ENCODE measurements around the gene ZNF407.
A peak's percentile ranks its signal among the peaks of the same experiment; 100 is the strongest.

ZNF407 gene

DNA sequence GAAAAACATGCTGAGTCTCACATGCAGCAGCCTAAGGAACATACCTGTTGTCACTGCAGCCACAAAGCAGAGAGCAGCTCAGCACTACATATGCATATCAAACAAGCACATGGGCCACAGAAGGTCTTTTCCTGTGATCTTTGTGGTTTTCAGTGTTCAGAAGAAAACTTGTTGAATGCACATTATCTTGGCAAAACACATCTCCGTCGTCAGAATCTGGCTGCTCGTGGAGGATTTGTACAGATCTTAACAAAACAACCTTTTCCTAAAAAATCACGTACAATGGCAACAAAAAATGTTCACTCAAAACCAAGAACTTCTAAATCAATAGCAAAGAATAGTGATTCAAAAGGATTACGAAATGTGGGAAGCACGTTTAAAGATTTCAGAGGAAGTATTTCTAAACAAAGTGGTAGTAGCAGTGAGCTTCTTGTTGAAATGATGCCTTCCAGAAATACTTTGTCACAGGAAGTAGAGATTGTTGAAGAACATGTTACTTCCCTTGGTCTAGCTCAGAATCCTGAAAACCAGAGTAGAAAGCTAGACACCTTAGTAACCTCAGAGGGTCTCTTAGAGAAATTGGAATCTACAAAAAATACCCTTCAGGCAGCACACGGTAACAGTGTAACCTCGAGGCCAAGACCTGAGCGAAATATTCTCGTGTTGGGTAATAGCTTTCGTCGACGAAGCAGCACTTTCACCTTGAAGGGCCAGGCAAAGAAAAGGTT is 34.1 kb downstream of the ZNF407 start:
- DNase-seq = peak; percentile 49

DNA sequence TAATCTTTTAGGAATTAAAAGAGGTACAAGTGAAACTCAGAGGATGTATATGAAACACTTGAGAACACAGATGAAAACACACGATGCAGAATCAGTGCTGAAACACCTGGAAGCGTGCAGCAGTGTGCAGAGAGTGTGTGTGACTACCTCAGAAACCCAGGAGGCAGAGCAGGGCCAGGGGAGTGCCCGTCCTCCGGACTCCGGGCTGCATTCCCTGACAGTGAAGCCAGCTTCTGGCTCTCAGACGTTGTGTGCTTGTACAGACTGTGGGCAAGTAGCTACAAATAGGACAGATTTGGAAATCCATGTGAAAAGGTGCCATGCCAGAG is 34.6 kb downstream of the ZNF407 start:
- no peak for DNase-seq

DNA sequence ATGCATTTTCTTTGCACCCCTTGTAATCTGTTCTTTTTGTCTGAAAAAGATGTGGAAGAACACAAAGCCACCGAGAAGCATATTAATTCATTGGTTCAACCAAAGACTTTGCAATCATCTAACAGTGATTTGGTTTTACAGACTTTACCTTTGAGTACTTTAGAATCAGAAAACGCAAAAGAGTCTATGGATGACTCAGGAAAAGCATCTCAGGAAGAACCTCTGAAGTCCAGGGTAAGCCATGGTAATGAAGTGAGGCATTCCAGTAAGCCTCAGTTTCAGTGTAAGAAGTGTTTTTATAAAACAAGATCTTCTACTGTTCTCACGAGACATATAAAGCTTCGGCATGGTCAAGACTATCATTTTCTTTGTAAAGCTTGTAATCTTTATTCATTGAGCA is 35.2 kb downstream of the ZNF407 start:
- DNase-seq = no peak

DNA sequence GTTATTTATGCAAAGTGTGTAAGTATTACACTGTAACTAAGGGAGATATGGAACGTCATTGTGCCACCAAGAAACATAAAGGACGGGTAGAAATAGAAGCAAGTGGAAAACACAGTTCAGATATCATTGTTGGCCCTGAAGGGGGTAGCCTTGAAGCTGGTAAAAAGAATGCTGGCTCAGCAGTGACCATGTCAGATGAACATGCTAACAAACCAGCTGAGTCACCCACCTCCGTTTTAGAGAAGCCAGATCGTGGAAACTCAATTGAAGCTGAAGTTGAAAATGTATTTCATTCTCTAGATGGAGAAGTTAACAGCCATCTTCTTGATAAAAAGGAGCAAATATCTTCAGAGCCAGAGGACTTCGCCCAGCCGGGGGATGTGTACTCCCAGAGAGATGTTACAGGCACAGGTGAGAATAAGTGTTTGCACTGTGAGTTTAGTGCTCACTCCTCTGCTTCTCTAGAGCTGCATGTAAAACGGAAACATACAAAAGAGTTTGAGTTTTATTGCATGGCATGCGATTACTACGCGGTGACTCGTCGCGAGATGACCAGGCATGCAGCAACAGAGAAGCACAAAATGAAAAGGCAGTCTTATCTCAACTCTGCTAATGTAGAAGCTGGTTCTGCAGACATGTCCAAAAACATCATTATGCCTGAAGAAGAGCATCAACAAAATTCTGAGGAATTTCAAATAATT is 36.1 kb downstream of the ZNF407 start:
- peak; percentile 38 for DNase-seq

DNA sequence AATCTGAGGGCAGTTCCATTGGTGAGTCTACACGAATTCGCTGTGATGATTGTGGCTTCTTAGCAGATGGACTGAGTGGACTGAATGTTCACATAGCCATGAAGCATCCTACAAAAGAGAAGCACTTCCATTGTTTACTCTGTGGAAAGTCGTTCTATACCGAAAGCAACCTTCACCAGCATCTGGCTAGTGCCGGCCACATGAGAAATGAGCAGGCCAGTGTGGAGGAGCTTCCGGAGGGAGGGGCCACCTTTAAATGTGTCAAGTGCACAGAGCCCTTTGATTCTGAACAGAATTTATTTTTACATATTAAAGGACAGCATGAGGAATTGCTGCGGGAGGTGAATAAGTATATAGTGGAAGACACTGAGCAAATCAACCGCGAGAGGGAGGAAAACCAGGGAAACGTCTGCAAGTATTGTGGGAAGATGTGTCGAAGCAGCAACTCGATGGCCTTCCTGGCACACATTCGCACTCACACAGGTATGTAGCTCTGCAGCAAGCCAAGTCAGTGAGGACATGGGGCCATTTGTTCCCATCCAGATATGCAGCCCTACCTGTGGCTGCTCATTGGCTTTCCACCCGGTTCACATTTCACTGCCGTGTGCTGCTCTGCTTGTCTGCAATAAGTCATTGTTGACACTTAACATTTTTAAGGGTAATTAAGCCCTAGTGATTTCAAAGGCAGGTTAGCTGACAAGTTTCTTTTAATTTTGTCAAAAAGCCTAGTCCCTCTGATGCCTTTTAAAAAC is 37.7 kb downstream of the ZNF407 start:
- DNase-seq = no peak

DNA sequence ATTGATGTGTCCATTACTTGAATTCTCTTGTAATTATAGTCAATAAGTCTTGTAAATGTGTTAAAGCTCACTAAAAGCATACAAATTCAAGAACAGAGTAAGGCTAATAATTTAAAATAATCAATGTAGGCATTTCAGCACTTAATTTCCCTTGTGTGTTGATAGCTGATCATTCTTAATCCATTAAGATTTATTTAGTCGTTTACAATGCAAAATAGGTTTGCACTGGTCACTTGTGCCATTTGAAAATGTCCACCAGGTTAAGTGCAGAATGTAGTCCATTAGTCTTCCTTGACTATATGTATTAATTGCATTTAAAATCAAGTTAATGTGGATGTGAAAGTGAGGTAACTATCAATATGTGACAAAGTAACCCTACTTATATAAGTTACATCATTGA is 39.4 kb downstream of the ZNF407 start:
- DNase-seq = no peak

DNA sequence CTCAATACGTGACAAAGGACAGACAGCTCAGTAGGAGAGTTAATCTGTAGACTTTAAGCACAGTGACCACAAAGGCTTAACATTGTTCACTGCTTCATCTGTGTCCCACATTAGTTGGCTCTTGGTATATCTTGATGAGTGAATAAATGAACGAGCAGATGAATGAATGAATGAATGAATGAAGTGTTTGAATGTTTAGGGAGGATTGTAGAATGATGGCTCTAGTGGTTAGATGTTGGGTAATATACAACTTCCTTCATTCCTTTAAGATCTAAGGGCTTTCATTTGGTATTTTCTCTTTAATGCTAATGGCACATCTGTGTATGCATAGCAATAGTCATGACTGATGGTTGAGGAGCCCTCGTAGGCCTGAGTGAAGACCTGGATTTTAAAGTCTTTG is 40.5 kb downstream of the ZNF407 start:
- DNase-seq = no peak

DNA sequence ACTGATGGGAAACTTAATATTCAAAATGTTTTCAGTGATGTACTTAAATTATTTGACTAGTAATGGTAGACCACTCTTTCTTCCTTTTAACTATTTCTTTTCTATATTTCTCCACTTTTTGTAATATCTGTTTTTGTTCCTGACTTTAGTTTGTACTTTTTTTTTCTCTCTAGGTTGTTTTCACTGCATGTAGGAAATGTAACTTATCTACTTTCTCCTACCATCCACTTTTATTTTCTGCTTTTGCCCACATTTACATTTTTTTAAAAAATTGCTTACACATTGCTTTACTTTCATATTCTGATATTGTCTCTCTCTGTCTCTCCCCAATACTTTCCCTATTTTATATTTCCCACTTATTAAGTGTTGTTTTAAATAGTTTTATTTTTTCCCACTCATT is 47.0 kb downstream of the ZNF407 start:
- DNase-seq = no peak

DNA sequence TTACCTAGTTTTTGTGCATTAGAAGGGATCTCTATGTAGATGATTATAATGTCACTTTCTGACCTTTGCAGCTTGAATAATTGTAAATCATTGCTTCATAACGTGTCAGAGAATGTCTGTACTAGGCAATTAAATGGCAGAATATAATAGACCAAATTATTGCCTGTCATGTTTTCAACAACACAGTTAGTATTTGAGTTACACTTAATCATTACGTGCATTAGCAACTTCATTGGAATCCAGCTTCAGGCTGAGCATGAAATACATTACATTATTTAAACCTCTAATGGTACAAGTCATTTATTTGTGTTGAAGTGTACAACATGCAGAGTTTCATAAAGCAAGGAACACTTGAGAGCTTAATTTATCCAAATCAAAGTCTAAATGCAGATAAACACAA is 48.0 kb downstream of the ZNF407 start:
- DNase-seq = no peak

DNA sequence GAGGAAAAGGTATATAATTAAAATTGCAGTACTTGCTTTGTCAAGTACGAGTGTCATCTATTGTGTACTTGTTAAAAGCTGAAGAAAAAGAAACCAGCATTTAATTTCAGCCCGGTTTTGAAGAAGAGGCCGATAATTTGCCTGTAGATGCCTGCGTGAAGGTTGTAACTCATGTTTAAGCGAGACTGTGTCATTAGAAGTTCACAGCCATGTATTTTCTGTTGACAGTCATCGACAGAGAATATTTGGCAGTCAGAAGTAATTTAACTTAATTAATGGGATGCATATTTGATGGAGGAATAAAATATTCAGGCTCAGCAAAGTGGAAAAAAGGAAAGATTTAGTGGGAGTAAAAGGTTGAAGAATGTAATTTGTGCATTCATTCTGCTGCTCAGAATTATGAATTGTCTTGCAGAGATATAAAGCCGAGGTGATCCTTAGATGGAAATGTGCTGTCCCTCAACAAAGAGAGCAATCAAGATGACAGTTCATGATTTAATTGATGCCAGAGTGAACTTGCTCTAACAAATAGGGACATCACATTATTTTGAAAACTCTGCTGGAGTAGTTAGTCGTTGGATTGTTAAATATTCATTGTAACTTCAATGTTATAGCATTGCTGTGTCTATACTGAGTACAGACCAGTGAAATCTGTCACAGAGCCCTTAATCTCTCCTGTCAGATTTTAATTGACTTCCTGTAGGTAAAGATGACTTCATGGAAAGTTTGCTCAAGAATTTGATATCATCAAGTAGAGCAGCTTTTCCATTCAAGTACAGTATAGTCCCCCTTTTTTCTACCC is 53.9 kb downstream of the ZNF407 start:
- no peak for DNase-seq

DNA sequence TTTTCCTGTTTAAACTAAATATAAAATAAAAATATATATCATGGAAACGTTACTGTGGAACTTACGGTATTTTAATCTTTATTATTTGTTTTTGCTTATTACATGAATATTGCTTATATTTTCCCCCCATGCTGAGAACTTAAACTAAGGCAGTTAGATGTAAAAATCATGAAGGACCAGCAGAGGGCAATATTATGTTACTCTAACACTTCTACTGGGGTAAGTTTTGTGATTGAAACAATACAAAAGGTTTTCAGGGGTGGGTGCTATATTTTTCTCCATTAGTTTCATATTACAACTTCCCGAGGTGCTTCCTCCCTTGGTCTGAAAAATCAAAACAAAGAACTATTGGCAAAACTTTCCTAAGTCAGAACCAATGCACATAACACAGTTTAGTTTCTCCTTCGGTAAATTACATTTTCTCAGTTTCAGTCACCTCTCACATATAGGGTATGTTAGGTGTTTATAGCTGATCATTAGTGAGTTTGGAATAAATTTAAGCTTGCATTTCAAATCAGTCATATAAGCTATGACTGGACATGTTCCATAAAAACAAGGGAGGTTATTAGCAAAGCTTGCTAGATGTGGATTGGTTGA is 54.8 kb downstream of the ZNF407 start:
- peak; percentile 36 for DNase-seq

DNA sequence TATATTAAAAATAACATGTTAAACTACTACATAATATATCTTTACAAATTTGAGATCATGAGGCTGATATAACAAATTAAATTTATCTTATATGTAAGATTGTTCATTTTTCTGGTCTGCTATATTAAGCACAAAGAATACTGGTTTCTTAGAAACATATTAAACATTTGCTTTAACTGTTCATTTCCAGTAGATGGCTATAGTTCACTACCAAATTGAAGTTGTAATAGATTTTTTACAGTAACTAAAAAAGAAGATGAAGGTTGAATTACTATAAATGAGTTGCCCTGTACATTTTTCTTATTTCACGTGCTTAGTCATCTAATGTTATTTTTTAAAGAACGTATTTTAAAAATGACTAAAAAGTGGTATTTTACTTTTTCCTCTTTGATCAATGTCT is 57.0 kb downstream of the ZNF407 start:
- no peak for DNase-seq

DNA sequence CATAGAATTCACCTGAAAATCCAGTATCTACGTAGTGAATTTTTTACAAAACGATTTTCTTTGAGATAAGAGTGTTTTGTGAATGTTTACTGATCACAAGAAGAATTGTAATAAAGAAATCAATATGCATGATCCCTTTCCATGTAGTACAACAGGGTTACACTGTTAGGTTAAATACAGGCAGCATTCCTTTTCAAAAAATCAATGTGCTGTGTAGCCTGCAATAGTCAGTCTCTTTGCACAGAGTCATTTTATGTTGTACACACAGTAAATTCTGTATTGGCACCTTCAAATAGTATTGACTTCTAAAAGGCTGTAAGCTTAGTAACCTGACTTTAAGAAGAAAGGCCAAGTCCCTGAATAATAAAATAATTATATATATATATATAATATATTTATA is 63.3 kb downstream of the ZNF407 start:
- DNase-seq = no peak

DNA sequence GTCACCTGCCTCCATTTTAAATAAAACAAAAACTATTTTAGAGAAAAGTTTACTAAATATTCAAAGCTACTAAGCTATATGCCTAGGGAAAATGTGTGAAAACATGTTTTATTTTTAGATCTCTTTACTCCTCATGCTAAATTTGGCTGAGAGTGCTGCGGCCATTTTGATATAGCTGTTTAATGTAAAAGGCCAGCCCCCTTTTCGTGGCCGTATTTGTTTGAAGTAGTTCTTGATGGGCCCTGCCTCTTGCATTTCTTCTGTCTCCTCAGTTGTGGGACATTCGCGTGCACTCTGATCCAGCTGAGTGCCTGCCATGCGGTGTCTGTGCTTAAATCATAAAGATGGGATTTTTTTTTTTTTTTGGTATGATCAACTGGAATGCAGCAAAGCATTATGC is 64.0 kb downstream of the ZNF407 start:
- no peak for DNase-seq

DNA sequence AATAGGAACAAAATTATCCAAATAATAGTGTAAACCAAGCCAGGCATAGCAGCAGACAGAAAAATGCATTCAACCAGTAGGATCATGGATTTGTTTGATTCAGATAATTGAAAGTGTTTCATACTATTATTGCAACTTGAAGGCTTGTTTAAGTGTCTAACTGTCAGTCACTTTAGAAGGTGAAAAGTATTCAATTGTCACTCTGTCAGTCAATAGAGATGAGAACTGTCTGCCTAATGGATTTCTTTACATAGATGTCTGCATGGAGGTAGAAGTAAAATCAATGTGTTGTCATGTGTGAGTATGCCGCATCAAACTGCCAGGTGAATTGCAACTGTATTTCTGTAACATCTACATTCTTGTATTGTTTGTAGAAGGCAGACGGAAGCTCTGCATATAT is 65.0 kb downstream of the ZNF407 start:
- no peak for DNase-seq

DNA sequence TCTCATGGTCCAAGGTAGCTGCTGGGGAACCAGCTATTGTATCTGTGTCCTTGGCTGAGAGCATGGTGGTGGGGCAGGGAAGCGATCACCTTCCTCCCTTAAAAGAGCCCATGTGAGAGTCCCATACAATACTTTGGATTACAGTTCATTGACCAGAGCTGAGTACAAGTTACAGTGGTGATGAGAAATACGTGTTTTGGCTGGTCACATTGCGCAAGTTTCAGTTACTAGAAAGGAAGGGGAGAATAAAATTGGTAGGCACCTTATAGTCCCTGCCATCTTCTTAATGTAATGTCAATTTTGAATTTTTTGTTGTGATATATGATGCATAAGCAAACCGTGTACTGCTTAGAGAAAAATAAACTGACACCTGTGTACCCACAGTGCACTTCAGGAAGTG is 67.7 kb downstream of the ZNF407 start:
- DNase-seq = no peak

DNA sequence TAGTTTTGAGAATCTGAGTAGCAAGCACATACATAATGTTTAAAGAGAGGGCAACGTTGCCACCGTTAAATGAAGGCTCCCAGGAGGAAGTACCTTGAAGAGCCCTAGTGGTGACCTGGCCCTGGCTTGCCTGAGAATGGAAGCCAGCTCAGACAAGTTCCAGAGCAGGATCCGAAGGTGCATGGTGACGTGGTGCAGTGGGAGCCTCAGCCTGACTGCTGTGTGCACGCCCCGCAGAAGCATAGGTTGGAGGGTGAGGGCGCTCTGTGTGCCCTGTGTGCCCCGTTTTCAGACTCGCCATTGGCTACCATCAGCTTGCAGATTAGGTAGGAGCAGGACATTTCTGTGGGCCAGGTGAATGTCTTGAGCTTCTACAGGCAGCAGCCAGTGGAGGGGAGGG is 68.2 kb downstream of the ZNF407 start:
- DNase-seq = no peak

DNA sequence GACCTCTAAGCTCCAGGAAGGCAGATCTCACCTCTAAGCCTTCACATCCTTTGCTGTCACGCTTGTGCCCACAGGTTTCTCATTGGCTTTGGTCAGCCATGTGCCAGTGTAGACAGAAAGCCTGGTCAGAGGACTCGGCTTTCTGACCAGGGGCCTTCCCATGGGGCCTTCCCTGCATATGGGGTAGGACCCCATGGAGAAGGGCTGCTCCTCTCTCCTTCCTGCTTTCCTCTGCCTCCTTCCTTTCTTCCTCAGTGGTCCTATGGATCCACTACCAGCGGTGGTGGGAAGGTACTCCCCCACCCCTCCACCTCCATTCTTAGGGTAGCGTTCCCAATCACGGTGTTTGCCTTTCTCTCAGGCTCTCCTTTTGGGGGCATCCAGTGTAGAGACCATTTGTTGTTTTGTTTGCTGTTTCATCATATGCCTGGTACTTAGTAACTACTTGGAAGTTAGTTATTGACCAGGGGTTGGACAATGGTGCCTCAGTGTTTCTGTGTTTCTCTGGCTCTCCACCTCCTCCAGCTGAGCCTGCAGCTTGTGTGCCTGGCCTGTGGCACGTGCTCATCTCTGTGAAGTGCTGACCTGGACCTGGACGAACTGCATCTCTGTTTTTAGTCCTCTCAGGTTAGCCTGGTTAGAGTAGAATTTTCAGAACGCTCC is 71.6 kb downstream of the ZNF407 start:
- no peak for DNase-seq

DNA sequence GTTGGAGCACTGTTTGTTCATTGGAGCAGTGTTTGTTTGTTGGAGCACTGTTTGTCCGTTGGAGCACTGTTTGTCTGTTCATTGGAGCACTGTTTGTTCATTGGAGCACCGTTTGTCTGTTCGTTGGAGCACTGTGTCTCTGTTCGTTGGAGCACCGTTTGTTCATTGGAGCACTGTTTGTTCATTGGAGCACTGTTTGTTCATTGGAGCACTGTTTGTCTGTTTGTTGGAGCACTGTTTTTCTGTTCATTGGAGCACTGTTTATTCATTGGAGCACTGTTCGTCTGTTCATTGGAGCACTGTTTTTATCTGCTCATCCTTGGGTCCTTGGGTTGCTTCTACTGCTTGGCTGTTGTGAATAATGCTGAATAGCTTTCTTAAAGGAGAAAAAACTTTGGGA is 74.7 kb downstream of the ZNF407 start:
- no peak for DNase-seq

DNA sequence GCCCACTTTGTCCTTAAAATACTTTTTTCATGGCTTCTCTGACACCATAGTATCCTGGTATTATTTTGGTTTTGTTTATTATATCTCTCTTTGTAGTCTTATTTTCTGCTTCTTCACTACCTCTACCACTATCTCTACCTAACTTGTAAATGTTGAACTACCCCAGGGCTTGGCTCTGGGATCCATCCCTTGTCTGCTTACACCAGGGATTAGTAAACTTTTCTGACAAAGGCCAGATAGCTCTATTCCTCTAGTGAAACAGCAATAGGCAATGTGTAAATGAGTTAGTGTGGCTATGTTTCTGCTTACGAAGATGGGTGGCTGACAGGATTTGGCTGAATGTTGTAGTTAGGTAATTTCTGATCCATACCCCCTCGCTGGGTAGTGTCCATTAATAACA is 76.8 kb downstream of the ZNF407 start:
- DNase-seq = no peak

DNA sequence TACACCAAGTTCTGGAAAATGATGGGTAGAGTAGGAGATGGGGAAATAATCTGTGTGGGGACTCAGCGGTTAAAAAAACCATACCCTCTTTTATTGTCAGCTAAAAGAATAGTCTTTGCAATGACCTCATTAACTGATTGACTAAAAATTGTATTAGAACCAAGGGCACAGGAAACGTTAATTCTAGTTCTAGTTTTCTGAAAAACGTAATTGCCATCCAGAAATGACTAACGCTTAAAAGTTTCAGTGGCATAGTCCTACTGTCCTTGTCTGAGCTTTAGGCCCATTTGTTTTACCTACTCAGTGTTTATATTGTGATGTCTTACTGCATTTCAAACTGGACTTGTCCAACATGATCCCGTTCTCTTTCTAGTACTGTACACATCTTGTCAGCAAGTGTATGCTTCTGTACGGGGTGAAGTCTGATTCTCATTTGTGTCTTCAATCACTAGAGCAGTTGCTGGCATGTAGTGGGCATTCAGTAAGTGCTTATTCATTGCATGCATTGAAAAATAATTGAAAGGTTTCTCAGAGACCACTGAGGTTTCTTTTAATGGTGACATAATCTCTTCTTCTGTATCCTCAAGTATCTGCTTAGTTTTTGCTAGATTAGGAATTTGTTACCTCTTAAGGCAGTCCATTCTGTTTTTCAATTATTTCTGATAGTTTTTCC is 81.5 kb downstream of the ZNF407 start:
- peak; percentile 51 for DNase-seq

DNA sequence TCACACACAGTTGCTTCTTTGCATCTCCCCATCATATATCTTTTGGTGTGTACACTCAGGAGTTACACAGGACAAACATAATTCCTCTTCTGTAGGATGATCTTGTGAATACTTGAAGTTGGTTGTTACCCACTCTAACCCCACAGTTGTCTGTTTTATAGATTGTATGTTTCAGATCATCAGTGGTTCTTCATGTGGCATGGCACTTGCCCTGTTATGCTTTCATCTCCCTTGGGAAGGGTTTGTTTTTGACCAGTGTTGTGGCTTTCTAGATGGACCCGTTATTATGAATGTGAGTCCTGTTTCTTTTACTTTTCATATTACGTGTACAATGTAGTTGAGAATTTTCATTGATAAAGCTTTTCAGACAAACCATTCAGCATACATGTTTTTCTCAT is 82.0 kb downstream of the ZNF407 start:
- DNase-seq = no peak
